Psoas muscle (tissue), 8 donors: ENCODE measurements around the gene OAS2. TPM values are rescaled to one million over a fixed set of nuclear protein-coding genes. Genes with fewer than 3 reads are reported as not detected.

Source experiments
- ATAC-seq, 4 donors: fragments of 200-7000 bp; cut with Tn5 transposase; one replicate each; pipeline ENCODE4 v1.9.1; 2020; ENCODE audit warnings: moderate library complexity in 3 of 4, mild to moderate bottlenecking in 2 of 4
- DNase-seq, 2 donors: peaks; one replicate each; pipeline ENCODE4 v3.0.0-alpha.2; 2020
- H3K27ac ChIP-seq: fragments of 200-600 bp; one replicate; pipeline ENCODE4 v1.8.0; 2022
- H3K27me3 ChIP-seq, 3 donors: fragments of 200-600 bp in 1 of 3; one replicate each; pipeline versions ENCODE4 v1.6.1 to v1.8.0; 2013 to 2022; ENCODE audit warnings: low read length in 2 of 3, mild to moderate bottlenecking in 2 of 3, moderate library complexity in 1 of 3; ENCODE audit not compliant: insufficient read depth in 3 of 3
- H3K36me3 ChIP-seq, 2 donors: fragments of 200-600 bp in 1 of 2; one replicate each; pipeline versions ENCODE4 v1.6.1 to v1.8.0; 2013 to 2022; ENCODE audit warnings: low read depth in 1 of 2, mild to moderate bottlenecking in 1 of 2, moderate library complexity in 1 of 2; ENCODE audit not compliant: insufficient read depth in 1 of 2
- H3K4me1 ChIP-seq: fragments of 200-600 bp; one replicate; pipeline ENCODE4 v1.8.0; 2022
- H3K4me3 ChIP-seq: fragments of 200-600 bp; one replicate; pipeline ENCODE4 v1.8.0; 2022; ENCODE audit warnings: mild to moderate bottlenecking
- H3K9me3 ChIP-seq: fragments of 200-600 bp; one replicate; pipeline ENCODE4 v1.8.0; 2022
- WGBS, 3 donors: extraction: QIAGEN DNeasy Blood & Tissue Kit; methylation state at CpG; one replicate each; pipeline versions ENCODE4 v1.1.6 to v1.1.7; 2013; 5-methylcytosine and 5-hydroxymethylcytosine counted together
- intact Hi-C, 2 donors: fragments of 100-400 bp; cut with DNase I; formaldehyde crosslinking; loops; one replicate each; pipeline versions ENCODE4 v1.11.0 to v1.14.2; 2022
- polyA plus RNA-seq, 3 donors: library from polyadenylated mRNA; stranded (reverse); fragments of 200-250 nt; gene quantifications; one replicate each; pipeline ENCODE4 v1.2.3, GENCODE V29; 2013
- total RNA-seq, 4 donors: library from RNA; stranded (reverse); fragmentation: NEBNext Ultra II Directional in 2 of 4; extraction: Animal tissue kit (Norgen Biotek cat#: 25700) in 2 of 4; gene quantifications; one replicate each; pipeline versions ENCODE4 v1.2.1 to v1.2.4, GENCODE V29; 2021 to 2023
- TF ChIP-seq, protein P1 (sequence below): fragments of 200-600 bp; IDR thresholded peaks from one replicate; pipeline ENCODE4 v1.8.0; 2022; ENCODE audit warnings: antibody characterized with exemption
- donor health status: healthy with polysubstance abuse.
- donor health status: DM: no; HTN: no; CAD: no; lungs with moderate emphysema.
- donor health status: Bipolar disorder and iron deficiency.
- donor health status: healthy.
- donor health status: DM: yes; HTN: yes; CAD: no.
- donor health status: DM: no; HTN: no; CAD: no.
- donor health status: DM: no; HTN: no; CAD: no.
- donor health status: DM: yes; HTN: yes; CAD: no.

The OAS2 gene
- total and polyA plus RNA-seq, 7 donors: 1.5 to 8.4 (median 2.1) TPM

DNA sequence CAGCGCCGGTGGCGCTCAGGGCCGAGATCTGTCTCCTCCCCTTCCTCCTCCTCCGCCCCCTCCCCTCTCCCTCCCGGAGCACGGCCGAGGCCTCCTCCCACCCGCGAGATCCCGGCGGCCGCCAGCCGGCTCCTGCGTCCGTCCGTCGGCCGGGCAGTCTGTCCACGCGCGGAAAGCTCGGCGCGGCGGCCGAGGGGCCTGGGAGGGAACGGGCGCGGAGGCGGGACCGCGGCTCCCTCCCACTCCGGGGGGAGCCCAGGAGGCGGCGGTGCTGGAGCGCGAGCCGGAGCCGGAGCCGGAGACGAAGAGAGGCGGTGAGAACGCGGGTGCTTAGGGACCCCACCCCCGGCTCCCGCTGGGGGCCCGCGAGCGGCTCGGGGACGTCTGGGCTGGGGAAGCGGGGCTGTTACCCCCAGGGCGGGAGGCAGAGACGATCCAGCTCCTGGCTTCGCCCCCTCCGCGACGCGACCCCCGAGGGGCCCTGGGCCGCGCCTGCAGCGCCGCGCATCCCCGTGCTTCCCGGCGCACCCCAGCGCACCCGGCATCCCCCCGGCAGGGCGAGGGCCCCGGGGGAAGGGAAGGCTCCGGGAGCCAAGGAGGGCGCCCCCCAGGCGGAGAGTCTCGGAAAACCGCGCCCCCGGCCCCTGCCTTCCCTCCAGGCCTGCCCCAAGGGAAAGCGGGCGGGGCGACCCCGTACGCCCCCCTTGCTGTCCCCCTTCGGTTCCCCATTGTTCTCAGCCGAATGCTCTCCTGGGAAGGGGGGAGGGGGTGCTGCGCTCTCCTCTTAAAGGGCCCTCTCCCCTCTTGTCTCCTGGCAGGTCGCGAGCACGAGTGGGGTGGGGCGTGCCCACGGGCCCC lies 78.5 kb downstream of the OAS2 start, which contains the start of gene DTX1:
TSS of gene DTX1 (plus strand) at position 100 of the 858 bp plus-strand sequence. CDS start 1,463 bp downstream, outside the sequence.
- intact Hi-C loops: loop anchor here in 1 of 2 donors (10.0 kb wide), 1 partner anchor 98 kb away; no protein-coding TSS in a partner anchor
- DNase-seq: peak; percentile 44 to 59
- peak in 2 of 4 donors; percentile 16 to 37 for ATAC-seq
- Histone ChIP-seq H3K4me3 (peak within 1 kb of the TSS; percentile 56), H3K9me3 (no peaks in the 10 kb centered on the region), H3K4me1 (no peaks in the 10 kb centered on the region), H3K27me3 (peaks cover 0 to 78% (median 27%) of the 10 kb centered on the region in 3 donors), H3K36me3 (no peaks in the 10 kb centered on the region), H3K27ac (no peak within 1 kb of the TSS)
- TF ChIP-seq, protein P1, sequence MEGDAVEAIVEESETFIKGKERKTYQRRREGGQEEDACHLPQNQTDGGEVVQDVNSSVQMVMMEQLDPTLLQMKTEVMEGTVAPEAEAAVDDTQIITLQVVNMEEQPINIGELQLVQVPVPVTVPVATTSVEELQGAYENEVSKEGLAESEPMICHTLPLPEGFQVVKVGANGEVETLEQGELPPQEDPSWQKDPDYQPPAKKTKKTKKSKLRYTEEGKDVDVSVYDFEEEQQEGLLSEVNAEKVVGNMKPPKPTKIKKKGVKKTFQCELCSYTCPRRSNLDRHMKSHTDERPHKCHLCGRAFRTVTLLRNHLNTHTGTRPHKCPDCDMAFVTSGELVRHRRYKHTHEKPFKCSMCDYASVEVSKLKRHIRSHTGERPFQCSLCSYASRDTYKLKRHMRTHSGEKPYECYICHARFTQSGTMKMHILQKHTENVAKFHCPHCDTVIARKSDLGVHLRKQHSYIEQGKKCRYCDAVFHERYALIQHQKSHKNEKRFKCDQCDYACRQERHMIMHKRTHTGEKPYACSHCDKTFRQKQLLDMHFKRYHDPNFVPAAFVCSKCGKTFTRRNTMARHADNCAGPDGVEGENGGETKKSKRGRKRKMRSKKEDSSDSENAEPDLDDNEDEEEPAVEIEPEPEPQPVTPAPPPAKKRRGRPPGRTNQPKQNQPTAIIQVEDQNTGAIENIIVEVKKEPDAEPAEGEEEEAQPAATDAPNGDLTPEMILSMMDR: no peak
- WGBS, 3 donors: 0 to 1% (median 0%) methylated on average over 24 to 94 of the region's 94 CpGs

DNA sequence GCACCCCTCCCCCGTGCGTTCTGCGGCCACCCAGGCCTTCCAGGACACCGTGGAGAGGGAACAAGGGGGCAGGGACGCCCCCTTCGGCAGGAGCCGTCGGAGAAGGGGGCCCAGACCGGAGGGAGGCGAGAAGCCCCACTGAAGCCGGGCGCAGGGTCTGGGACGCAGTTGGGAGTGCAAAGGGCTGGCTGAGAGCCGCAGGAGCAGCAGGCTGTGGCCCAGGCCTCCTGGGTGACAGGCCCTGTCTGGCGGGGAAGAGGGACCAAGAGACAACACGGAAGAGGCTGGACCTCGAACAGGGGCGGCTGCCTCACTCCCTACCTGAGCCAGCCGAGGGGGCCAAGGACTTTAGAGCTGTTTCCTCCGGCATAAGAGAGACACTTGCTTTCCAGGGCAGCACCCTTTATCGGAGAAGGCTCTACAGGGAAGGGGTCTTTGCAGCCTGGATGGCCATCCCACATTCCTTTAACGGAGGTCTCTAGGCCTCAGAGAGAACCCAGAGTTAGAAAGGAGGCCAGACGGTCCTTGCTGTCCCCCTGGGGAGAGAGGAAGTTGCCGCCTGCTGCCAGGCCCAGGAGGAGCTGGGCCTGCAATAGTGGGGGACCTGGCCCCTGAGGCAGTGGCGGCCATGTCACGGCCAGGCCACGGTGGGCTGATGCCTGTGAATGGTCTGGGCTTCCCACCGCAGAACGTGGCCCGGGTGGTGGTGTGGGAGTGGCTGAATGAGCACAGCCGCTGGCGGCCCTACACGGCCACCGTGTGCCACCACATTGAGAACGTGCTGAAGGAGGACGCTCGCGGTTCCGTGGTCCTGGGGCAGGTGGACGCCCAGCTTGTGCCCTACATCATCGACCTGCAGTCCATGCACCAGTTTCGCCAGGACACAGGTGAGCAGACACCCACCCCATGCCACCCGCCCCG lies 79.5 kb downstream of the OAS2 start:
- peaks cover 0 to 74% (median 24%) of the 10 kb centered on the region in 3 donors for H3K27me3 ChIP-seq
- no peaks in the 10 kb centered on the region for H3K36me3 ChIP-seq
- intact Hi-C loops: loop anchor here in 1 of 2 donors (10.0 kb wide), 1 partner anchor 97 kb away; no protein-coding TSS in a partner anchor
- H3K9me3 ChIP-seq: no peaks in the 10 kb centered on the region
- peak in 1 of 2 donors; percentile 57 for DNase-seq
- 51 to 55% (median 54%) methylated on average over 40 to 44 of the region's 44 CpGs for WGBS, 3 donors
- ATAC-seq: no peak
- H3K4me1 ChIP-seq: no peaks in the 10 kb centered on the region
- no peak overlapping the region for H3K27ac ChIP-seq
- peak overlapping the region; percentile 56 for H3K4me3 ChIP-seq
- TF ChIP-seq, protein P1: no peak

DNA sequence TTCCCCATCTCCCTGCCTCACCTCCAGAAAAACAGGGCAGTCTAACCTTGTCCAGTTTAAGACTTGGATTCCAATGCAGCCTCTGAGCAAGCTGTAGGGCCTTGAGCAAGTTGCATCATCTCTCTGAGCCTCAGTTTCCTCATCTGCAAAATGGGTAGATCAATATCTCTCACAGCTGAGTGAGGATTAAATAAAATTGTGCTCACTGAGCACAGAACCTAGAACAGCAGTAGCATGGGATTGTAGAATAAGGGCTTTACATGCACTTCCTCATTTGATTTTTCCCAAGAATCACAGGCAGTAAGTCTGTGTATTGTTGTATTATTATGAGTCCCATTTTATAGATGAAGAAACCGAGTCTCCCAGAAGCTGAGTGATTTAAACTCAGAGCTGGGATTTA lies 80.2 kb downstream of the OAS2 start:
- no peak overlapping the region for H3K4me3 ChIP-seq
- H3K4me1 ChIP-seq: no peaks in the 10 kb centered on the region
- intact Hi-C loops: loop anchor here in 1 of 2 donors (10.0 kb wide), 1 partner anchor 96 kb away; no protein-coding TSS in a partner anchor
- H3K9me3 ChIP-seq: no peaks in the 10 kb centered on the region
- no peak overlapping the region for H3K27ac ChIP-seq
- 89 to 95% (median 90%) methylated on average over 1 of the region's 1 CpG for WGBS, 3 donors
- TF ChIP-seq, protein P1: no peak
- no peak for ATAC-seq
- no peaks in the 10 kb centered on the region for H3K36me3 ChIP-seq
- peaks cover 0 to 81% (median 24%) of the 10 kb centered on the region in 3 donors for H3K27me3 ChIP-seq
- no peak for DNase-seq

DNA sequence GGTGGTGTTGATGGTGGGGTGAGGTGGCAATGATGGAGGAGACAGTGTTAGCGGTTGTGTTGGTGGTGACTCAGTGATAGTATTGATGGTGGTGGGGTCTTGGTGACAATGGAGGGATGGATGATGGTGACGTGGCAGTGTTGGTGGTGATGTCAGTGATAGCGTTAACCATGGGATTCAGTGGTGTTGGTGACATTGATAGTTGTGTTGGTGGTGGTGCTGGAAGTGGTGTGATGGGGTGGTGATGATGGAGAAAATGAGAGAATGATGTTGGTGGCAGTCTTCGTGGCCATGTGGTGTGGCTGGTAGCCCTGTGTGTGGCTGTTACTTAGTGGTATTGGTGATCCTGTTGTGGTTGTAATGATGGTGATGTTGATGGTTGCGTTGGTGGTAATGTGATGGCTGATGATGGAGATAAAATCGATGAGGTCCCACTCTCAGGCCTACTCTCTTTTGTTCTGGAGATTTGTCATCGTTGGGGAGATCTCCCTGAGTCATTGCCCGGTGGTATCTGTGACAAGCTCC lies 80.8 kb downstream of the OAS2 start:
- Histone ChIP-seq H3K27ac (no peak overlapping the region), H3K9me3 (no peaks in the 10 kb centered on the region), H3K36me3 (no peaks in the 10 kb centered on the region), H3K27me3 (peaks cover 0 to 87% (median 24%) of the 10 kb centered on the region in 3 donors), H3K4me3 (no peak overlapping the region), H3K4me1 (no peaks in the 10 kb centered on the region)
- ATAC-seq (no peak), DNase-seq (no peak)
- intact Hi-C loops: loop anchor here in 1 of 2 donors (10.0 kb wide), 1 partner anchor 96 kb away; no protein-coding TSS in a partner anchor
- TF ChIP-seq, protein P1: no peak
- 81 to 85% (median 85%) methylated on average over 8 of the region's 8 CpGs for WGBS, 3 donors
